Hepatocyte (in vitro differentiated cells): ENCODE measurements around the gene RMND1.
"Not testable (repeated sequence)": the region's sequence is repeated elsewhere in the genome, so short reads cannot be mapped to it uniquely, and the experiment has no call there.

Source experiments
- CTCF ChIP-seq: fragments of 200-600 bp; sonication (generic); IDR thresholded peaks from 2 replicates; pipeline ENCODE4 v1.5.1; 2016; ENCODE audit warnings: antibody characterized with exemption, mild to moderate bottlenecking; ENCODE audit not compliant: poor library complexity
- EZH2phosphoT487 ChIP-seq: fragments of 200-600 bp; sonication (generic); IDR thresholded peaks from one replicate; pipeline ENCODE4 v1.6.1; 2018; ENCODE audit warnings: antibody characterized with exemption, mild to moderate bottlenecking, low read depth, moderate library complexity; ENCODE audit not compliant: unreplicated experiment, severe bottlenecking

GRCh38 chr6:151455751-151456398, 3.9 kb upstream of the RMND1 start:
- not testable (repeated sequence) for TF ChIP-seq EZH2phosphoT487, CTCF
